ENCODE data around the gene C12orf43. TPM values are rescaled to one million over a fixed set of nuclear protein-coding genes. Genes with fewer than 3 reads are reported as not detected.

Gene C12orf43
- total RNA-seq, 1 donor from 2014 or later: 14.7 TPM

DNA sequence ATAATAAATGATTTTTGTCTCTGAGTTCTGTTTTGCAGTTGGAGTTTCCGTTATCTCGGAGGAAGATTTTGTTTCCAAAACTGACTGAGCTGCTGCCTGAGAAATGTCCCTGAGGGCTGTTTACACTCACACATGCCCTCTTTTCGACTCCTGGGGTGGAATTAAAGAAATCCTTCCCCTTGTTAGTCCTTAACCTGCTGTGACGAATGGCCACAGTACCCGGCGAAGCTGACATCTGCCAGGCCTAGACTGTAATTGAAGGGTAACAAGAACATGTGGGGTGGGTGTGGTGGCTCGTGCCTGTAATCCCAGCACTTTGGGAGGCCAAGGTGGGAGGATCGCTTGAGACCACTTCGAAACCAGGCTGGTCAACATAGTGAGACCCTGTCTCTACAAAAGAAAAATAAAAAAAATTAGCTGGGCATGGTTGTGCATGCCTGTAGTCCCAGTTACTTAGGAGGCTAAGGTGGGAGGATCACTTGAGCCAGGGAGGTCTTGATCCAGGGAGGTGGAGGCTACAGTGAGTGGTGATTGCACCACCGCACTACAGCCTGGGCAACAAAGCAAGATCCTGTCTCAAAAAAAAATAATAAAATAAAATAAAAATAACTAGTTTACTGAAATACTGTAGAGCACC lies 14.4 kb upstream of the C12orf43 start:
- no peak for DNase-seq (ENCODE audit: low spot score)

DNA sequence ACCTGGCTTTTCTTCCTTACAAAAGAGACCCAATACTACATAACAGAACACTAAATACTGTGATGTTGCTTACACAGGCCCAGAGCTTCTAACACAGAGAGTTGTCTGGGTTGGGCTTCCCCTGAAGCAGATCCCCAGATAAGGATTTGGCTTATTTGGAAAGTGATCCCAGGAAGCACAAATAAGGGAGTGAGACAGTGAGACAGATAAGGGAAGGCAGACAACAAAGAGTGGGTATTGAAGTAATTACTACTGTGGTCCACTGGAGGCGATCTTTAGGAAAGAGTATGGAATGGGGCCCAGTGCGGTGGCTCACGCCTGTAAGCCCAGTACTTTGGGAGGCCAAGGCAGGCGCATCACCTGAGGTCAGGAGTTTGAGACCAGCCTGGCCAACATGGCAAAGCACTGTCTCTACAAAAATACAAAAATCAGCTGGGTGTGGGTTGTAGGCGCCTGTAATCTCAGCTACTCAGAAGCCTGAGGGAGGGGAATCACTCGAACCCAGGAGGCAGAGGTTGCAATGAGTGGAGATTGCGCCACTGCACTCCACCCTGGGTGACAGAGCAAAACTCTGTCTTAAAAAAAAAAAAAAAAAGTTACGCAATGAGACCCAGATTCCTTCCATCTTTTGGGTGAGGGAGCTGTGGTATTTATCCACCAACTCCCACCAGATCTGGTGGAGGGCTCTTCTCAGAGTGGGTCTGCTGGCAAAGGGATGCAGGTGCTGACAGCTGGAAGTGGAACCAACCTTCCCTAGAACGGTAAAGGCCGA lies 10.2 kb upstream of the C12orf43 start:
- DNase-seq (ENCODE audit: low spot score): no peak

DNA sequence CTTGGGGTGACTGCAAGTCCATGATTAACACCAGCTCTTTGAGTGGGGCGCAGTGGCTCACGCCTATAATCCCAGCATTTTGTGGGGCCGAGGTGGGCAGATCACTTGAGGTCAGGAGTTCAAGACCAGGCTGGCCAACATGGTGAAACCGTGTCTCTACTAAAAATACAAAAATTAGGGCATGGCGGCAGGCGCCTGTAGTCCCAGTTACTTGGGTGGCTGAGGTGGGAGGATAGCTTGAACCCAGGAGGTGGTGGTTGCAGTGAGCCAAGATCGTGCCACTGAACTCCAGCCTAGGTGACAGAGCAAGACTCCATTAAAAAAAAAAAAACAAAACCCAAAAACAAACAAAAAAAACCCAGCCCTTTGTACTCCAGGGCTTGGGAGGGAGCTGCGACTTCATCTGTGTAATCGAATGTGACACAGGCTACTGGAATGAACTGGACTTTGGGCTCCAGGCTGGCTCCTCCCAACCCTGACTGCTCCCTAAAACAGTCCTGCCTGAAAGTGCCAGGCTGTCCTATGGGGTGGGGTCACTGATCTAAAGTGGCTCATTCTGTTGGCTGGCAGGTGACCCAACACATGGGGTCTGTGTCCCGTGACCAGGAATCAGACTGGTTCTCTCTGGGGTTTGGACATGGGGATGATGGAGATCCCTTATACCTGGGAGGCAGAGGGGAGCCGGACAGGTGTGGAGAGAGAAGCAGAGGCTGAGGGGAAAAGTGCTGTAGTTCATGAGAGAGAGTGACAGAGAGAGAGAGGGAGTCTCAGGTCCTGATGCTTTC lies 9.3 kb upstream of the C12orf43 start:
- peak; percentile 85 for DNase-seq (ENCODE audit: low spot score)

DNA sequence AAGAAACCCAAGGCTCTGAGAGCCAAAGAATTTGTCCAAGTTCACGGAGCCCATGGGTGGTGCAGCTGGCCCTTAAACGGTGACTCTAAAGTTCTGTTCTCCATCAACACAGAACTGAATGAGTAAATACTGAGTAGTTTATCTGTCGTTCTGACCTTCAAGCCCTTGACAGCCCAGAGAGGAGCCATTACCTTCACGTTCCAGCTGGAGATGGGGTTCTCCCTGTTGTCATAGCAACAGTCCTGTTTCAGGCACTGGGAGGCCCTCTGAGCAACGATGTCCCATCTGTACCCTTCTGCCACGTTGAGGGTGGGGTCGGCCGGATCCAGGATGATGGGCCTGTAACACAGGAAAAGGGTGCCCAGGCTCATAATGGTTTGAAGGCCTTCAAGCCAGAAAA lies 7.5 kb upstream of the C12orf43 start:
- no peak for DNase-seq (ENCODE audit: low spot score)

DNA sequence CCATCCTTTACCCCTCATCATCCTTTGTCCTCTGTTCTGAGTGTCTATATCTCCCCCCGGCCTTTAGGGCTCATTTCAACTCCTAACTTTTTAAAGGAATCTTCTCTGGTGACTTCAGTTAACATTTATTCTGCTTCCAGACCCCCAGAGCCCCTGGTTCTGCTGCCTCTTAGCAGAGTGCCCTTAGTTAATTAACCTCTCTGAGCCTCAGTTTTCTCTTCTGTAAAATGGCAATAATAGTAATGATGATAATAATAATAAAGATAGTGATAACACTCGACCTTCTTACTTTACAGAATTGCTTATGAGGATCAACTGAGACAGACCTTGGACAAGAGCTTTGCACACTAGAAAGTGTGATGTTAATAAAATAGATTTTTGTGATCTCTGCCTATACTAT lies 6.4 kb upstream of the C12orf43 start:
- DNase-seq (ENCODE audit: low spot score): no peak

DNA sequence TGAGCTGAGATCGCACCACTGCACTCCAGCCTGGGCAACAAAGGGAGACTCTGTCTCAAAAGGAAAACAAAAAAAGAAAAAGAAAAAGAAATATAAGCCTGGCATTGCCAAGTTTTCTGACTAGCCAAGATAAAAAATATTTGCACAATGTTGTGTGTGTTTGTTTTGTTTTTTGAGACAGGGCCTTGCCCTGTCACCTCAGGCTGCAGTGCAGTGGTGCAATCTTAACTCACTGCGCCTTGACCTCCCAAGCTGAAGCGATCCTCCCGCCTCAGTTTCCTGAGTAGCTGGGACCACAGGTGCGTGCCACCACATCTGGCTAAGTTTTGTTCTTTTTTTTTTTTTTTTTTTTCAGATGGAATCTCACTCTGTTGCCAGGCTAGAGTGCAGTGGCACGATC lies 5.5 kb upstream of the C12orf43 start:
- DNase-seq (ENCODE audit: low spot score): no peak

DNA sequence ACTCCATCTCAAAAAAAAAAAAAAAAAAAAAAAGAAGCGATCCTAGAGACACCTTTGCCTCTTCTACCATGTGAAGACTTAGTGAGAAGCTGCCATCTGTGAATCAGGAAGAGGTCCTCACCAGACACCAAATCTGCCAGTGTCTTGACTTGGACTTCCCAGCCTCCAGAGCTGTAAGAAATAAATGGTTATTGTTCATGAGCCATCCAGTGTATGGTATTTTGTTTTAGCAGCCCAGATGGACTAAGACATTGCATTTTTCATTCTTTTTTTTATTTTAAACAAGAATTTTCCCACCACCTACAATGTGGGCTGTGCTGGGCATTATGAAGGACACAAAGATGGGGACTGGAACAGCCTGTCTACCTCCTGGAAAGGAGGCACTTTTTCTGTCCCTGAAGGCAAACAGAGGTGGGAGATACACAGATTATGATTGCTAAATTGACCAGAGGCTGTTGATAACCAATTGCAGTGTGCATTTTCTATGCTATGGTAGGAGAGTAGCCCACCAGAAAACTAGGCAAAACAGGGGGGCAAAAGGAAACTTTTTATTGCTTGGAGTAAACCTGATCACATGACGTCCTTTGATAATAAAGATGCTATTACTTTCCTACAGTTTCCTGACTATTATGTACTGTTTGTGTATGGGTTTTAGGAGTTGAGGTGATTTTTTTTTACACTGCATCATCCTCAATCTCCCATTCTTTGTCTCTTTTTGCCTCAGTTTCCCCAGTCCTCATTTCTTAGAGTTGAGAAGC lies 2.8 kb upstream of the C12orf43 start:
- no peak for DNase-seq (ENCODE audit: low spot score)

DNA sequence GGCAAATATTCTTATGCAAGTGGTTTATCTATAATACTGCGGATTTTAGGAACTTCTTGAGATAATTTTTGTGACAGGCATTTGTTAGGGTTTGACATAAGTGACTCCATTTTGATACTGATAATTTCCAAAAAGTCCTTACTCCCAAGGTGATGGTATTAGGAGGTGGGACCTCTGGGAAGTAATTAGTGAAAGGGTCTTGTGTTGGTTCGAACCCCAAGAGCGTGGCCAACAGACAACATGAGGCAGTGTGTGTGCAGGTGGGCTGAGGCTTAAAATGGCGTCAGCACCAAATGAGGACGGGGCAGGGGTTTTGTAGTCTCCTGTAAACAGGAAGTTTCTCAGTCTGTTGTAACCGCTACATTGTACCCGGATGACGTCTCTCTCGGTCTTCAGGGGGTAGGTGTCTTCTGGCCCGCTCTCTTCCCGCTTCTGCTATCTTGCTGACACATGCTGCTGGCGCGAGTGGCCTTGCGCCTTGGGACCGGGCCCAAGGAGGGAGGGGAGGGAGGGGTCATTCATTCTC lies 1.7 kb upstream of the C12orf43 start:
- DNase-seq (ENCODE audit: low spot score): no peak

DNA sequence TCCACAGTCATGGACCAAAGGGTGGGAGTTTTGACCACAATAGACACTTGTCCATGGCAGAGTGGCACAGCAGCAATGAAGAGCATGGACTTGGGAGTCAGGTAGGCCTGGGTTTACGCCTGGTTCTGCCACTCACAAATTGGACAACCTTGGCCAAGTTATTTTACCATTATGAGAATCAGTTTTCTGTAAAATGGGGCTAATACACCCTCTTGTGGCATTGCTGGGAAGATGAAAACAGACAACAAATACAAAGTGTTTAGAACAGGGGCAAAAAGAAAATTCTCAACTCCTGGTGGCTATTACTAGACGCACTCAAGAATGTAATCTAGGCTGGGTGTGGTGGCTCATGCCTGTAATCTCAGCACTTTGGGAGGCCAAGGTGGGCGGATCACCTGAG lies 2.6 kb downstream of the C12orf43 start:
- no peak for DNase-seq (ENCODE audit: low spot score)

DNA sequence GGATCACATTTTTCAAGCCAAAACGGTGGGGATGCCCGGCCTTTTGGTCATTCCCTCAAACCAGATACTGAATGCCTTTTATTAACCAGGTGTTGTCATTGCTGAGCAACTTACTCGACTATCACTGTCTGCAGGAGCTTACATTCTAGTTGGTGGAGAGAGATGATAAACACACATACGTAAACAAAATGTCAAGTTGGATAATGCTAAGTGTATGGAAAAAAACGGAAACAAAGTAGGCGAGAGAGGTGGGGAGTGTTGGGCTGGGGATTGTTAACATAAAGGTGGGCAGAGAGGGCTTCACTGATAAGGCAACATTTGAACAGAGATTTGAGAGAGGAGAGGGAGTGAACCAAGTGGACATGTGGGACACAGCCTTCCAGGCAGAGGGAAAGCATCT lies 4.5 kb downstream of the C12orf43 start:
- no peak for DNase-seq (ENCODE audit: low spot score)

DNA sequence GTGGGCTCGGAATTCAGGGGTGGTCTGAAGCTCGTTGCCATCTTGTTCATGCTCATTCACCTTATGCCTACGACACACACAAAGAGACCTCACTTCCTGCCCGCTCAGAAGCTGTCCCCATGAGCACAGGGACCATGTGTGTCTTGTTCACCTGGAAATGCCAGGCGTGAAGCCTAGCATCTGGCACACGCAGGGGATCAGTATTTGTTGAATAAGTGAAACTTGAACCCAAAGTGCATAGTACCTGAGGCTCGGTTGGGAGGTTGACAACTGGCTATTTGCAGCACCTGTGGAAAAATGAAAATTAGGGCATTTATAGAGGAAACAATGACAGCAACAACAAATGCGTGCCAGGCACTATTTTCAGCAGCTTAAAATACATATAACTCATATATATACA lies 5.4 kb downstream of the C12orf43 start:
- no peak for DNase-seq (ENCODE audit: low spot score)

DNA sequence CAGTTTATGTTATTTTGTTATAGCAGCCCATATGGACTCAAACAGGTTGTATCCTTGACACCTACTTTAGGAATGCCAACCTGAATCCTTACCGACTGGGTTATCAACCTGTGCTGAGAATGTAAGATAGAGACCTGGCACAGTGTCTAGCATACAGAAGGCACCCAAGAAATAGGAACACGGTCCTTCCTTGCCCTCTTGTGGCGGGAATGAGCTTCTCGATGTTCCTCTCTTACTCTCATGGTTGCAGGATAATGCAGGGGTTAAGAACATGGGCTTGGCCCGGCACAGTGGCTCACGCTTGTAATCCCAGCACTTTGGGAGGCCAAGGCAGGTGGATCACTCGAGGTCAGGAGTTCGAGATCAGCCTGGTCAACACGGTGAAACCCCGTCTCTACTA lies 6.5 kb downstream of the C12orf43 start:
- DNase-seq (ENCODE audit: low spot score): peak; percentile 66

DNA sequence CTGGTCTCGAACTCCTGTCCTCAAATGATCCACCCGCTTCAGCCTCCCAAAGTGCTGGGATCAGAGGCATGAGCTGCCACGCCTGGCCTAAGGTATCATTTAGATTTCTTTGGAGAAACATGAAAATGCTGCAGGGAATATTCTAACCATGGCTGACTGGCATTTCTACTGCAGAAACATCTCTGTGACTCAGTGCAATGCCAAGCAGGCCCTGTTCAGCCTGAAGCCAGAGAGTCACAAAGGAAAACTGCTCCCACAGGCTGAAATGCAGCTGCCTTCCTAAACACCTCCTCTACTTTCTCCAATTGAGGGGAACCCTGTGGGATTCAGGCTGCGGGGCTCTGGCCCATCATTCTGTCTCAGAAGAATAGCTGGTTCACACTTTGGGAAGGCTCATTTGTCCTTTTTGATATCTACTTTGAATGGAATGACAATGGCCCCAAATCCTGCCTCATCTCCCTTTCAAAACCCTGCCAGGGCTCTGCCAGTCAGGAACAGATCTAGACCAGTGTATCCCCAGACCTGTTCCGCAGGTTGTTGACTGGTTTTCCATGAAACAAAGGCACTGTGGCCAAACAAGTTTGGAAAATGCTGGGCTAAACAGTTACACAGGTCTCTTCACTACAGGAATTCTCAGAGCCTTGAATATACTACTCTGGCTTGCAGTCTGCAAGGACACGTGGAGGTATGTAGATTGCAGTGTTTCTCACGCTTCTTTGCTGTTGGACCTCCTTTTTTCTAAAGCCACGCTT lies 7.8 kb downstream of the C12orf43 start:
- DNase-seq (ENCODE audit: low spot score): no peak

DNA sequence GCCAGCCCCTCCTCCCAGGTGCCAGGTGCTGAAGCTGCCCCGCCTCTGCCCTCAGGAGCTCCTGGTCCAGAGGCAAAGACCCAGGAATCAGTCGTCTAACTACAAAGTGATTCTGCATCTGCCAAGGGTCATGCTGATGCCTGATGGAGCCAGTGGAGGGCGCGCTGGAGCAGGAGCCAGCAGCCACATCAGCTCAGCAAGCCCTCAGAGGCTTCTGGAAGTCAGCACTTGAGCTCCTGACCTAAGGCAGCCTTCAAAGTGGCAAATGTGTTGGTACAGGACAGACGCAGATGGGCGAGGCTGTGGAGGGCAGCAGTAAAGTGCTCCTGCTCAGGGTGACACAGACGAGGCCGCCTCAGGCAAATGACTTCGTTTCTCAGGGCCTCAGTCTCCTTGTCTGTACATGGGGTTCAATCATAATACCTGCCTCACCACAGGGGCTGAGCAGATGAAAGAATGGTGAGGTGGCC lies 10.9 kb downstream of the C12orf43 start:
- DNase-seq (ENCODE audit: low spot score): peak; percentile 52

DNA sequence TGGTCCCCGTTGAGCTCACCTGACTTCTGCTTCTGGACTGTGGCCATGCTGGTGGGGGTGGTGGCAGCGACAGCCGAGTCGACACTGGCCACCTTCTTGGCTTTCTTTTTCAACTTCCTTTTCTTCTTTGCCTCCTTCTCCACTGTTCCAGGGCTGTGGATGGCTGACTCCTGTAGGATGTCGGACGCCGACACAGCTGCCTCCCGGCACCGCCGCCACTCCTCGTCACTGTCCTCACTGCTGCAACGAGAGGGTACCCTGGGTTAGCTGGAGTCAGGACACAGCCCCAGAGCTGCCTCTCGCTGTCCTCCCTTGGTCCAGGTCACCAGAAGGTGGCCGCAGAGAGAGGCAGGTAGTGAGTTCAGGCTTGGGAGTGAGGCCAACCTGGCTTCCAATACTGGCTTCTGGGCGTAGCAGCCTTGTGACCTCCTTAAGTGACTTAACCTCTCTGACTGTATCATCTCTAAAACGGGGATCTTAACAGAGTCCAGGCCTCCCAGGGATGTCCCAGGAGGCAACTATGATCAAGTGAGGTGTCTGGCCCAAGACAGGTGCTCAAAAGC lies 12.0 kb downstream of the C12orf43 start:
- peak; percentile 54 for DNase-seq (ENCODE audit: low spot score)

DNA sequence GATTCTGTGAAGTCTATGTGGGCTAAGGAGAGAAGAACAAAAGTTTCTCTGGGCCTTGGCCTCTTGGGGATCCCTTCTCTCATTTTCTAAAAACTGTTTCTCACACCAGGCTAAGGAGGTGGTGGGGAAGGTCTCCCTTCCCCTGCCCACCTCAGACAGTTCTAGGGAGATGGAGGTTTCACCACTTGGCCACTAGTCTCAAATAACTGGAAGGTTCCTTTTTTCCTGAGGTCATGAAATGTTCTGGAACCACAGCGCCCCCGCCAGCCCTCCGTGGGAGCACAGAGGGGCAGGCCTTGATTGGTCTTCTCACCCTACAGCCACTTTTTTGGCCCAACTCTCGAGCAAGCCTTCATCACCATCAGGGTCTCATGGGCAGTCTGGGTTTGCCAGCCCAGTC lies 12.6 kb downstream of the C12orf43 start:
- DNase-seq (ENCODE audit: low spot score): peak; percentile 42

DNA sequence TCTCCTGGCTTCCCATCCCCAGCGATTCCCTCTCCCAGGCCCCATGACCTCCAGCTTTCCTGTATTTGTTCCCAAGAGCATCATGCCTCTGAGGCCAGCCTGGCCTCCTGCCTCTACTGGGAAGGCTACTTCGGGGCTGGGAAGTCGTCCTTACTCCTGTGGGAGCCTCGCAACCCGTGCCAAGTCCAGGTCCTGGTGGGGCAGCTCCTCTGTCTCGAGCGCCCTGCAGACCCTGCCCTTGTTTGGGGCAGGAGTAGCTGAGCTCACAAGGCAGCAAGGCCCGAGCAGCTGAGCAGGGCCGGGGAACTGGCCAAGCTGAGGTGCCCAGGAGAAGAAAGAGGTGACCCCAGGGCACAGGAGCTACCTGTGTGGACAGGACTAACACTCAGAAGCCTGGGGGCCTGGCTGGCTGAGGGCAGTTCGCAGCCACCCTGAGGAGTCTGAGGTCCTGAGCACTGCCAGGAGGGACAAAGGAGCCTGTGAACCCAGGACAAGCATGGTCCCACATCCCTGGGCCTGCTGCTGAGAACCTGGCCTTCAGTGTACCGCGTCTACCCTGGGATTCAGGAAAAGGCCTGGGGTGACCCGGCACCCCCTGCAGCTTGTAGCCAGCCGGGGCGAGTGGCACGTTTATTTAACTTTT lies 14.3 kb downstream of the C12orf43 start:
- DNase-seq (ENCODE audit: low spot score): no peak

DNA sequence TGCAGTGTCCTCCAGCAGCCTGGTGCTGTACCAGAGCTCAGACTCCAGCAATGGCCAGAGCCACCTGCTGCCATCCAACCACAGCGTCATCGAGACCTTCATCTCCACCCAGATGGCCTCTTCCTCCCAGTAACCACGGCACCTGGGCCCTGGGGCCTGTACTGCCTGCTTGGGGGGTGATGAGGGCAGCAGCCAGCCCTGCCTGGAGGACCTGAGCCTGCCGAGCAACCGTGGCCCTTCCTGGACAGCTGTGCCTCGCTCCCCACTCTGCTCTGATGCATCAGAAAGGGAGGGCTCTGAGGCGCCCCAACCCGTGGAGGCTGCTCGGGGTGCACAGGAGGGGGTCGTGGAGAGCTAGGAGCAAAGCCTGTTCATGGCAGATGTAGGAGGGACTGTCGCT lies 15.2 kb downstream of the C12orf43 start:
- DNase-seq (ENCODE audit: low spot score): no peak

DNA sequence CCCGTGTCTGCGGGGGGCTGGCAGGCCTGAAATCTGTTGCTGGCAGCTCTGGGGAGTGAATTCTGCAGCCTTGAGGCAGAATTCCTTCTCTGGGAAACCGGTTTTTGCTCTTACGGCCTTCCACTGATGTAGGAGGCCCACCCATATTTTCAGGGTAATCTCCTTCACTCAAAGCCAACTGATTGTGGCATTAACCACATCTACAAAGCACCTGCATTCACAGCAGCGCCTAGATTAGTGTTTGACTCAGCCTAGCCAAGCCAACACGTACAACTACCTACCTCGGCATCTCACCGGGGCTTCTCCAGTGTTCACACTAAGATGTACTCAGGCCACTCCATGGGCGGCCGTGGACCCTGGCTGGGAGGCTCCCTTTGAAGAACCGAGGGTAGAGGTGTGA lies 15.8 kb downstream of the C12orf43 start:
- no peak for DNase-seq (ENCODE audit: low spot score)
